Stimulated activated CD8-positive, alpha-beta memory T cell treated with anti-CD3 and anti-CD28 coated beads, Interleukin-7, amount 100 ng/mL, for 24 hours (primary cell): Measurements from ENCODE around the gene SLC30A2.

Source experiments
- DNase-seq: peaks from one replicate; pipeline ENCODE4 v3.0.0-alpha.2; 2020; ENCODE audit warnings: low read depth

SLC30A2 gene

DNA sequence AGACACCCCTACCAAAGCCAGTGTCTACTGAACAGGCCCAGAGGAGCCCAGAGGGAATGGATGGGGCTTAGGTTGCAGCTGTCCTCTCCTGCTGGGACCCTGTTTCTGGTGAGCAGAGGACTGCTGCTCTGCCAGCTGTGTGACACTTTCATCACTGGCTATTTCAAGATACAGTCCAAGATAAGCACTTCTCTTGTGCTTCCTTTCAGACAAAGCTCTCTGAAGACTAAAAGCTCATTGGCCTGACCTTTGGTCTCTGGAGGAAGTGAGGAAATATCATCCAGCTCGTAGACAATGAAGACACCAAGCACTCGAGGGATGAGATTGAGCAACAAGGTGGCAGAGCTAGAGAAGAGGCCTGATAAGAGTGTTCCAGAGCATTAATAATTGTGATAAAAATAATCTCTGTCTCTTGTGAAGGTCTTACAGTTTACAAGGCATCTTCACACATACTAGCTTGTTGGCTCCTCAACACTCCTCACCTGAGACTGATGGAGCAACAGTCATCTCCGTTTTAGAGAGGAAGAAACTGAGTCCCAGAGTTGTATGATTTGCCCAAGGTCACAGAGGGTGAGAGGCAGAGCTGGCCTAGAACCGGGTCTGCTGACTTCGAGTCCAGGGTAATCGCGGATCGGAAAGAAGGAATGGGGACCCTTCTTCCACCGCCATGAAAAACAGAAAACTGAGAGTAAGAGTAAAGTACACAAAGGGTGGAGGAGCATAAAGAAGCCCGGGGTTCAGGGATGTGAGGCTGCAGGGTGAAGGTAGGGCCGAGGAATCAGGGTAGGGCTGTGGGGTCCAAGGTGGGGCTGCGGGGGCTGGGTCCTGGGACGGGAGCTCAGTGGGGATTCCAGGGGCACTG is 48.7 kb downstream of the SLC30A2 start:
- no peak for DNase-seq

DNA sequence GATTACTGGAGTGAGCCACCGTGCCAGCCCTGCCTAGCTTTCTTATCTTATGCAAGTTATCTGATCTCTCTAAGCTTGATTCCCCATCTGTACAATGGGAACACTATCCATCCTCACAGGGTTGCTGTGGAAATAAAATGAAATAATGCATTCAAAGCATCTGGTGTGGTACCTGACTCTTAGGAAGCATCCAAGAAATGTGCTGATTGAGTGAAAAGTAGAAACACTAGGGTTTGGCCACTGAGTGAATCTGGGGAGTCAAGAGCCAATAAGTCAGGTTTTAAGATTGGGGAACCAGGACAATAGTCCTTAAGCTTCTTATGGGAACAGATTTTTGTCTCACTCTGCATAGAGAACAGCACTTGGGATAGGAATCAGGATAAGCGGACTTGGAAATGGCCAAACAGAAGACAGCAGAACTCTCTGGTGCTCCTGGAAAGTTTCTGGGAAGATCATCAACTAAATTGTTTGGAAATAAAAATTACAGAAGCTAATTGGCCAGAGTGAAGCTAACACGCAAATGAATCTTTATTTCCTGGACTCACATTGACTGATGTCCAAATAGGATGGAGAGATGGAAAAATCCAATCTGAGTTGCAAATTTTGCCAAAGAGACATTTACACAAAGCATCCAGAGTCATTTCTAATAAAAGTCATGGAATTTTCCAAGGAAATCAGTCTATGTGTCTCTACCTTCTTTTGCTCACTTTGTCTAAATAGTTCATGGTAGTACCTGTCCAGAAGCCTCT is 51.3 kb downstream of the SLC30A2 start:
- no peak for DNase-seq

DNA sequence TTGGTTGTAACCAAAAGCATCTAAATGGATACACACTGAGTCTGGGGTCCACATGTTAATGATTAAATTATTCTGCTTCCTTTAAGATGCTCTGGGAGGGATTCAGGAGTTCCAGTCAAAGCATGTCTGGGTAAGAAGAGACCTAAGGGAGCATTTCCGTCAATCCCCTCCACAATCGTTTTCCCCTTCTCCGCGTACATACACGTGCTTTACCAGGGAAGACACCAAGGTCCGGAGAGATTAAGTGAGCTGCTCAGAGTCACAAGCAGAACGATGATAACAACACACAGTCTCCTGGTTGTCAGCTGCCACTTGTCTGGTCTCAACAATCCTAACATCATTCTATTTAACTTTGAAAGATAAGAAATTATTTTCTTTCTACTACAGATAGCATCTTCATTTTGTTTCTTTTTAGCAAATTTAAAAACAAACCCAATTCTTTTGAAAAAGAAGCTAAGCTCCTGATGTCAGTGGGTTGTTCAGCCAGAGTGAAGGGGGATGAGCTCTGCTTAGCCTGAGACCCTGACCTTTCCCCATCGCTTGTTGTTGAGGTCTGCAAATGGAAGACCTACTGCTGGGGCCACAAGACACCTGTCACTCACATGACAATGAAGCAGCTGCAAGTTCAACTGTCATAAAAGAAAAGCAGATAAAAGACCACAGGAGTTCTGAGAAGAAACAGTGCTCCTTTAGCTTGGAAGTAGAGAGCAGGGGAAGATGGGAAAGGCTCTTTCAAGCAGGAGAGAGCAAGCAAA is 52.5 kb downstream of the SLC30A2 start:
- DNase-seq, result no peak

DNA sequence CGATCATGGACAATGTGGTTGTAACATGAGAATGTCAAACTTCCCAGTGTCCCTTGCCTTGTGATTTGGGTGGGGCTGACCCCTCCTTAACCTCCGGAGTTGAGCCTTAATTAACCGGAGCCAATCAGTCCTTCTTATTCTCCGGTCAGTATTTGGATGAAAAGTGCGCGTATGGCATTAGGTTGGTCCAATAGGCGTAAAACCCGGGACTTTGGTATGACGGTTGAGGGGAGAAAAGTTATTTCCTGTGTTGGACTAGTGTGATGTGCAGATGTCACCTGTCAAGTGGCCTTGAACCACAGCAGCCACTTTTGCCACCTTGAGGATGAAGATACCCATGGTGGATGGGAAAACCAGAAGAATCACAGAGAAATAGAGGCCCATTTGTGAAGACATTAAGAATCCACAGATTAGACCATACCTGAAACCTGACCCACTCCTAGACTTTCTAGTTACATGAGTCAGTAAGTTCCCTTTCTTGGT is 53.2 kb downstream of the SLC30A2 start:
- no peak for DNase-seq

GRCh38 chr1:25991937-25992688 is 53.8 kb downstream of the SLC30A2 start:
- DNase-seq, result no peak

- DNase-seq, result no peak
Measured at GRCh38 chr1:25990702-25991395, 55.1 kb downstream of the SLC30A2 start.

DNA sequence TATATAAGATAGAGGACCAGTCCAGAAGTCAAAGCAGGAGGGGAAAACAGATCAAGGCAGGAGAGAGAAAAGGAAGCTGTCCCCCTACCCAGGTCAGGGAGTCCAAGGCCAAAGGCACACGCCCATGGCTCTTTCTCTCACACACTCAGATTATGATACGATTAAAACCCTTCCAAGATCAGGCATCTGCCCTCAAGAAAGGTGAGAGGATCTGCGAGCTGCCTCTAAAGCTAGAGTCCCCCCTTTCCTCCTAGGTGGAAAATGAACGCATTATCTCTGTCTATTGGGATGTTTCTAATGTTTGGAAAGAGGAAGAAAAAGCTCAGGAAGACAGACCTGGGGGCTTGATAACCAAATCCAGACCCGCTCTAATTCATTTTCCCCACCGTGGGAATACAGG is 55.7 kb downstream of the SLC30A2 start:
- no peak for DNase-seq

DNA sequence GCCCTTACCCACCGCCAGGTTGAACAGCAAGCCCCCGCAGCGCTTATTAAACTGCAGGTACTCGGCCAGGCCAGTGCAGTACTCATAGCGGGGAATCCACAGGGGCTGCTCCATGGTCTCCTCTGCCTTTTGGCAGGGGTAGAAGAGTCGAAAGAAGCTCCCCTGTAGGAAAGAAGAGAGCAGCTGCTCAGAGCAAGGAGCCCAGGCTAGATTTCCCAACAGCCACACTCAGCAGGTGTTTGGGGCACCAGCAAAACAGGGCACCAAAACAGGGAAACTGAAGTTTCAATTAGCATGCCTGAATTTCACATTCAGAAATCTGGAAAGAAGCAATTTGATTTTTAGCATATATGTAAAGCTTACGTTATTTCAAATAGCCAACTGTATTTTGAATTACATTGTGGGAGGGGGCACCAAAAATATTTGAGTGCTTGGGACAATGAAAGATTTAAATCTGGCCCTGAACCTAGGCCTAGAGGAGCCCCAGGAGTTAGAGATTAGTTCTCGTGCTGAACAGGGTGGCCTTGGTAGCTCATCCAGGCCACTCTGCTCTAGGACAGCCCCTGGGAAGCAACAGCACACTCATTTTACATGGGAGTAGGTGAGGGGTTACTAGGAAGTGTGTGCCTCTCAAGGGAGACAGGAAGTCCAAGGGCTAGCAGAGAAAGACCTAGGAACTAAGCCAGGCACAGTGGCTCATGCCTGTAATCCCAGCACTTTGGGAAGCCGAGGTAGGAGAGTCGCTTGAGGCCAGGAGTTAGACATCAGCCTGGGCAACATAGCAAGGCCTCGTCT is 56.3 kb downstream of the SLC30A2 start:
- DNase-seq, result no peak

DNA sequence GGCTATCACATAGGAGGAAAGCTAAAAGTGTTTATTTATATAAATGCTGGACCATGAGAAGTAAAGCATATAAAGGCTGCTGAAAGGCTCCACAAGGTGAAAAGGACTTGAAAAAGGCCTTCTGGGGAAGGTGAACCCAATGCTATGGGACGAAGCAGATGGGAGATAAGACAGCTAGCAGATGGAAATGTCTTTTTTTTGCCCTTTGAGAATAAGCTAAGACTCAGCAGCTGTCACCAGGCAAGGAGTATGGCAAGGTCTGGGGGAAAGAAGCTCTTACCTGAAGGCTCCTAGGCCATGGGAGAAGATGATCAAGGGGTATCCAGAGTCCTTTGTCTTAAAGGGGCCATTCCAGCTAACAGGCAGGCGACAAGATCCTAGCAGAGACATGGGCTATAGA is 58.0 kb downstream of the SLC30A2 start:
- no peak for DNase-seq
